H1 (cell line): ENCODE measurements around the gene GEMIN7.
A peak's percentile ranks its signal among the peaks of the same experiment; 100 is the strongest.

ENCODE experiments used
- BCL11A ChIP-seq, 2 experiments: IDR thresholded peaks; one replicate each; pipeline ENCODE4 v1.6.1; 2011; ENCODE audit warnings: low read depth in 2 of 2, low read length in 2 of 2, mild to moderate bottlenecking in 2 of 2
- CEBPB ChIP-seq: IDR thresholded peaks from 2 replicates; pipeline ENCODE4 v1.6.1; 2012; ENCODE audit warnings: low read depth, low read length
- CHD1 ChIP-seq: IDR thresholded peaks from 2 replicates; pipeline ENCODE4 v1.6.1; 2012; ENCODE audit warnings: low read depth, low read length, improper control_type of control experiment
- HDAC2 ChIP-seq, 2 experiments: fragments of 300-600 bp in 1 of 2; sonication (generic) in 1 of 2; IDR thresholded peaks; 2 replicates each; pipeline ENCODE4 v1.6.1; 2011 to 2012; ENCODE audit warnings: low read depth in 2 of 2, low read length in 2 of 2, mild to moderate bottlenecking in 2 of 2, moderate library complexity in 2 of 2, borderline replicate concordance in 1 of 2, inconsistent platforms in 1 of 2
- POLR2A ChIP-seq, 2 experiments: IDR thresholded peaks; 1 replicate in 1 of 2; 2 replicates in 1 of 2; pipeline ENCODE4 v1.6.1; 2011; ENCODE audit warnings: low read depth in 2 of 2, low read length in 2 of 2, mild to moderate bottlenecking in 2 of 2; ENCODE audit errors: control extremely low read depth in 1 of 2
- RAD21 ChIP-seq, 2 experiments: IDR thresholded peaks in 1 of 2; conservative IDR thresholded peaks in 1 of 2; 2 replicates each; pipeline ENCODE4 v1.6.1; 2011; ENCODE audit warnings: low read depth in 2 of 2, low read length in 2 of 2, improper control_type of control experiment in 1 of 2, inconsistent platforms in 1 of 2, mild to moderate bottlenecking in 1 of 2, moderate library complexity in 1 of 2
- RNF2 ChIP-seq: fragments of 200-900, 300-1000 bp; sonication (generic); IDR thresholded peaks from 2 replicates; pipeline ENCODE4 v1.7.1; 2016; ENCODE audit warnings: borderline replicate concordance, low read depth, mild to moderate bottlenecking, antibody characterized with exemption, low read length; ENCODE audit not compliant: poor library complexity, severe bottlenecking; ENCODE audit errors: missing control alignments
- SP2 ChIP-seq: IDR thresholded peaks from 2 replicates; pipeline ENCODE4 v1.6.1; 2012; ENCODE audit warnings: mild to moderate bottlenecking, low read length, inconsistent platforms
- YY1 ChIP-seq: IDR thresholded peaks from 2 replicates; pipeline ENCODE4 v1.6.1; 2011; ENCODE audit warnings: low read depth, mild to moderate bottlenecking, low read length
- TF ChIP-seq, protein P1 (sequence below), 3 experiments: IDR thresholded peaks; 1 replicate in 2 of 3; 2 replicates in 1 of 3; pipeline versions ENCODE4 v1.5.1 to v1.6.1; 2011; ENCODE audit warnings: low read length in 3 of 3, mild to moderate bottlenecking in 3 of 3, inconsistent platforms in 2 of 3, low read depth in 1 of 3, moderate library complexity in 1 of 3; ENCODE audit not compliant: insufficient read depth in 1 of 3; ENCODE audit errors: control extremely low read depth in 1 of 3

DNA sequence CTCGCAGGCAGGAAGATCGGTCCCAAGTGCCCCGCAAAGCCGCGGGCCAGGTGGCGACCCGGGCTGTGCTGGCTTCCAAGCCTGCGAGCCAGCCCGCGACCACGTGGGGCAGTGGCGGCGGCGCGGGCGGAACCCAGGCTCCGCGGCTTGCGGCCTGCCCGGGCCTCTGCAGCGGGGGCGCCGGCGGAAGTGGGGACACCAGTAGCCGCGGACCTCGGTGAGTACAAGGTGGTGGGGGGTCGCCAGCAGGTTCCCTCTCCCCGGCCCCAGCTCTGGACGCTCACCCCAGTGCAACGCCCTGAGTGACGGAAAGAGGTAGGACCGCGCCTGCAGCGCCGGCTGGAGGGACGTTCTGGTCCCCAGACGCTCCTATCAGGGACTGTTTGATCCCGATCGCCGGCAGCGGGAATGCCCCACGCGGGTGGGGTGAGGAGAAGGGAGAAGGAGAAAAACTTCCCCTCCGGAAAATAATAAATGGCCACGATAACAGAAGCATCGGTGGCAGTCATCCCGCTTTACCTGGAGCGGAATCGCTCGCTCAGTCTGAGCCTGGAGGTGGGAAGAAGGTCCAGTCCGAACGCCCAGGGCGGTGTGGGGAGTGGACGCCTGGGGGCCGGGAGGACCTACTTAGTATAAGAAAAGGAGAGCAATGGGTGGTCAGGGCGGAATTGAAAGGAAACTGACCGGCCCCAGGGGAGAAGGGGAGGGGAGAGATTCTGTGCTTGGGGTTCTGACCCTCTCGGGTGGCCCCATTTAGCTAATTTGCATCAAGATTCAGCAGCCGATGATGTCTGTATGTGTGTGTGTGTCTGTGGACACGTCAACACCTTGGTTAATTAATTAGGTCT, at the start of gene GEMIN7:
- TF ChIP-seq, protein P1, sequence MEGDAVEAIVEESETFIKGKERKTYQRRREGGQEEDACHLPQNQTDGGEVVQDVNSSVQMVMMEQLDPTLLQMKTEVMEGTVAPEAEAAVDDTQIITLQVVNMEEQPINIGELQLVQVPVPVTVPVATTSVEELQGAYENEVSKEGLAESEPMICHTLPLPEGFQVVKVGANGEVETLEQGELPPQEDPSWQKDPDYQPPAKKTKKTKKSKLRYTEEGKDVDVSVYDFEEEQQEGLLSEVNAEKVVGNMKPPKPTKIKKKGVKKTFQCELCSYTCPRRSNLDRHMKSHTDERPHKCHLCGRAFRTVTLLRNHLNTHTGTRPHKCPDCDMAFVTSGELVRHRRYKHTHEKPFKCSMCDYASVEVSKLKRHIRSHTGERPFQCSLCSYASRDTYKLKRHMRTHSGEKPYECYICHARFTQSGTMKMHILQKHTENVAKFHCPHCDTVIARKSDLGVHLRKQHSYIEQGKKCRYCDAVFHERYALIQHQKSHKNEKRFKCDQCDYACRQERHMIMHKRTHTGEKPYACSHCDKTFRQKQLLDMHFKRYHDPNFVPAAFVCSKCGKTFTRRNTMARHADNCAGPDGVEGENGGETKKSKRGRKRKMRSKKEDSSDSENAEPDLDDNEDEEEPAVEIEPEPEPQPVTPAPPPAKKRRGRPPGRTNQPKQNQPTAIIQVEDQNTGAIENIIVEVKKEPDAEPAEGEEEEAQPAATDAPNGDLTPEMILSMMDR (IDR thresholded peaks at IDR 0.05; ENCODE audit: control extremely low read depth in 1 of 3, insufficient read depth in 1 of 3, low read depth in 1 of 3, low read length in 3 of 3), result peak in 2 of 3 experiments; percentile 6 to 34; a peak in 3 of 4 replicates
- TF ChIP-seq RNF2 (no peak), CEBPB (no peak), BCL11A (IDR thresholded peaks at IDR 0.05; ENCODE audit: low read depth in 2 of 2, low read length in 2 of 2) (no peak), RAD21 (IDR thresholded peaks at IDR 0.05 in 1 of 2, conservative IDR thresholded peaks at IDR 0.05 in 1 of 2; ENCODE audit: low read depth in 2 of 2, low read length in 2 of 2) (no peak; a peak in 1 of 4 replicates), HDAC2 (IDR thresholded peaks at IDR 0.05; ENCODE audit: borderline replicate concordance in 1 of 2, low read depth in 2 of 2, low read length in 2 of 2) (peak in 1 of 2 experiments; percentile 91; a peak in 2 of 4 replicates), SP2 (no peak), POLR2A (IDR thresholded peaks at IDR 0.05; ENCODE audit: control extremely low read depth in 1 of 2, low read depth in 2 of 2, low read length in 2 of 2) (peak in 1 of 2 experiments; percentile 51; a peak in 1 of 3 replicates), CHD1 (0 out of 2 replicates have a peak, but pooled peaks have one; percentile 21), YY1 (peak; percentile 65; the same call in 1 of the 2 replicates)
